Measurements from ENCODE around the gene ATRIP. TPM values are rescaled to one million over a fixed set of nuclear protein-coding genes. Genes with fewer than 3 reads are reported as not detected.

Gene ATRIP
- total and polyA plus RNA-seq, 2 of the 8 experiments (the other 6 are each of a cell fraction or from before 2014, with no cell fraction given) = 18.5 to 20.2 TPM

DNA sequence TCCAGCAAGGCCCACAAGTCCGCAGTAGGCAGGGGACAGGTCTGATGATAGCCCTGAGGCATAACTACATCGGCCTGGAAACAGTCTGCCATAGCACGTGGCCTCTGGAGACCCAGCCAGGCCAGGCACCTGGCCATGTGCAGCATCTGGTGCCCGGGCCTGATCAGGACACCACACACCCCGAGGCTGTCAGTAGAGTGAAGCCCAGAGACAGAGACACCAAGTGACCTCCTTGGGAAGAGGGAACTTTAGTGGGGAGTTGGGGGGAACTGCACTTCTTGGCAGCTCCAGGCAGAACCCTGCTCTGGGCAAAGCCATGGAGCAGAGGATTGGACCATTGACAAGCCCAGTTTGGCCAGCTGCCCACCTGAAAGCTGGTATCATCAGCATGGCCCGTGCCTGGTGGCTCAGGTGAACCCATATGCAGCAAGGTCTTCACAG is 56.2 kb downstream of the ATRIP start:
- Histone ChIP-seq H3K9ac (replicated peaks in 1 of 4; ENCODE audit: extremely low read depth in 1 of 4, low read depth in 3 of 4, low read length in 3 of 4) (peak overlapping the region in 2 of 4 experiments; percentile 8 to 13; a peak in 1 of 7 replicates), H2BK120ac (replicated peaks; ENCODE audit: low read depth, low read length) (no peak overlapping the region), H2AK5ac (ENCODE audit: low read depth, low read length) (peak overlapping the region; percentile 30; the same call in 1 of the 2 replicates), H3K4me2 (ENCODE audit: insufficient read depth in 1 of 2, low read depth in 2 of 2, low read length in 2 of 2) (peak overlapping the region; percentile 66 to 94; a peak in 3 of 4 replicates), H3K4me1 (replicated peaks in 1 of 4; ENCODE audit: control insufficient read depth in 3 of 4, insufficient read depth in 4 of 4, low read length in 3 of 4) (peaks cover 4 to 15% (median 12%) of the 10 kb centered on the region in 4 experiments), H3K27ac (ENCODE audit: low read depth, low read length) (no peak overlapping the region), H3K9me3 (ENCODE audit: insufficient read depth in 2 of 2, low read depth in 1 of 2, low read length in 1 of 2) (no peaks in the 10 kb centered on the region), H3K56ac (replicated peaks; ENCODE audit: insufficient read length, low read depth, low read length) (no peak overlapping the region), H3K79me2 (ENCODE audit: control insufficient read depth in 1 of 2, insufficient read depth in 2 of 2, low read length in 2 of 2) (peaks cover 0 to 3% of the 10 kb centered on the region in 2 experiments; a peak in 1 of 4 replicates), H3K27me3 (replicated peaks in 1 of 4; ENCODE audit: control insufficient read depth in 3 of 4, extremely low read depth in 1 of 4, insufficient read depth in 3 of 4, low read length in 3 of 4) (peaks cover 0 to 3% (median 0%) of the 10 kb centered on the region in 4 experiments; a peak in 2 of 7 replicates), H3K23me2 (ENCODE audit: low read depth, low read length) (peaks cover 11% of the 10 kb centered on the region; the same call in 1 of the 2 replicates), H2BK5ac (ENCODE audit: low read depth, low read length) (peak overlapping the region; percentile 75; the same call in 1 of the 2 replicates), H3K14ac (ENCODE audit: insufficient read length) (no peak overlapping the region), H4K5ac (ENCODE audit: insufficient read length, low read depth, low read length) (peak overlapping the region; percentile 2), H4K91ac (replicated peaks; ENCODE audit: insufficient read length, low read length) (peak overlapping the region; percentile 0), H3K23ac (ENCODE audit: insufficient read length) (no peak overlapping the region), H2BK15ac (ENCODE audit: low read length) (0 out of 2 replicates have a peak overlapping the region, but pooled peaks have one; percentile 97), H4K8ac (ENCODE audit: extremely low read depth, insufficient read depth, low read length) (peak overlapping the region; percentile 38; the same call in 1 of the 2 replicates), H3K4ac (replicated peaks; ENCODE audit: insufficient read length, low read depth, low read length) (no peak overlapping the region), H3K18ac (ENCODE audit: extremely low read depth, low read length) (peak overlapping the region; percentile 95), H2BK12ac (ENCODE audit: low read depth, low read length) (peak overlapping the region; percentile 18; the same call in 1 of the 2 replicates), H3K4me3 (ENCODE audit: extremely low read depth in 1 of 4, insufficient read depth in 2 of 4, low read depth in 3 of 4, low read length in 4 of 4) (no peak overlapping the region; a peak in 3 of 8 replicates), H2AFZ (ENCODE audit: low read length) (no peak overlapping the region), H2BK20ac (ENCODE audit: low read length) (no peak overlapping the region; the same call in none of the 2 replicates), H3K79me1 (ENCODE audit: low read depth, low read length) (peaks cover 9% of the 10 kb centered on the region), H3K36me3 (ENCODE audit: control insufficient read depth in 2 of 4, insufficient read depth in 4 of 4, low read length in 3 of 4) (peaks cover 0 to 13% (median 5%) of the 10 kb centered on the region in 4 experiments; a peak in 4 of 8 replicates), H4K20me1 (replicated peaks in 1 of 2; ENCODE audit: control insufficient read depth in 1 of 2, insufficient read depth in 2 of 2, low read length in 2 of 2) (peaks cover 0 to 2% of the 10 kb centered on the region in 2 experiments)
- DNase-seq (ENCODE audit: low read depth in 1 of 2, low spot score in 2 of 2) (no peak), FAIRE-seq (no peak)
- ChIA-PET CTCF (ENCODE audit: partially characterized antibody) (interaction anchor here (11.2 kb wide), 1 partner anchor 34 kb away, joined by 251 read pairs; a partner anchor contains a TSS), POLR2A (ENCODE audit: partially characterized antibody) (interaction anchor here (0.9 to 2.9 kb wide), 3 partner anchors 29 to 63 kb away, joined by 3 to 7 read pairs (median 4); partner anchors contain the start of genes CCDC51 and TMA7)
- no peak for TF ChIP-seq NANOG (IDR thresholded peaks at IDR 0.05; ENCODE audit: insufficient read depth, low read depth, low read length, poor library complexity, severe bottlenecking)
- 90% methylated on average over 6 of the region's 6 CpGs; no CpG with 5 or more reads in 1 of the 2 experiments for WGBS, 2 experiments (ENCODE audit: extremely low coverage in 1 of 2, insufficient coverage in 1 of 2, insufficient read length in 1 of 2, insufficient replicate concordance in 2 of 2, low coverage in 1 of 2, low lambda C conversion rate in 2 of 2, missing lambda C conversion rate in 1 of 2)

Data from H1 (cell line).